GM21529 (cell line): ENCODE measurements around the gene ABTB2.

Source experiments
- ATAC-seq: cut with Tn5 transposase; IDR thresholded peaks from one replicate; pipeline ENCODE4 v1.9.1; 2021; ENCODE audit not compliant: unreplicated experiment

ABTB2 gene

GRCh38 chr11:34243600-34244464 lies 114.0 kb downstream of the ABTB2 start:
- ATAC-seq = peak; percentile 81

GRCh38 chr11:34242037-34242625 lies 115.7 kb downstream of the ABTB2 start:
- no peak for ATAC-seq

- no peak for ATAC-seq
Measured at GRCh38 chr11:34240150-34240494, 117.7 kb downstream of the ABTB2 start.

- ATAC-seq = no peak
Measured at GRCh38 chr11:34239465-34240149, 118.2 kb downstream of the ABTB2 start.

- no peak for ATAC-seq
Measured at GRCh38 chr11:34238966-34239365, 118.8 kb downstream of the ABTB2 start.

GRCh38 chr11:34238533-34238932 lies 119.3 kb downstream of the ABTB2 start:
- ATAC-seq = no peak

- ATAC-seq = no peak
Measured at GRCh38 chr11:34236572-34236971, 121.2 kb downstream of the ABTB2 start.

GRCh38 chr11:34235591-34236071 lies 122.2 kb downstream of the ABTB2 start:
- ATAC-seq = no peak

- peak; percentile 38 for ATAC-seq
Measured at GRCh38 chr11:34235189-34235588, 122.6 kb downstream of the ABTB2 start.

GRCh38 chr11:34234086-34234740 lies 123.6 kb downstream of the ABTB2 start:
- peak; percentile 85 for ATAC-seq

GRCh38 chr11:34233215-34233614 lies 124.6 kb downstream of the ABTB2 start:
- ATAC-seq = no peak

GRCh38 chr11:34232807-34233206 lies 125.0 kb downstream of the ABTB2 start:
- no peak for ATAC-seq

GRCh38 chr11:34226210-34226609 lies 131.6 kb downstream of the ABTB2 start:
- ATAC-seq = no peak

GRCh38 chr11:34225091-34225490 lies 132.7 kb downstream of the ABTB2 start:
- no peak for ATAC-seq

GRCh38 chr11:34224434-34224966 lies 133.3 kb downstream of the ABTB2 start:
- ATAC-seq = no peak

GRCh38 chr11:34223907-34224306 lies 133.9 kb downstream of the ABTB2 start:
- no peak for ATAC-seq

- no peak for ATAC-seq
Measured at GRCh38 chr11:34223021-34223813, 134.6 kb downstream of the ABTB2 start.

GRCh38 chr11:34222030-34222429 lies 135.8 kb downstream of the ABTB2 start:
- ATAC-seq = no peak

GRCh38 chr11:34219941-34220370 lies 137.9 kb downstream of the ABTB2 start:
- no peak for ATAC-seq

GRCh38 chr11:34219279-34219678 lies 138.5 kb downstream of the ABTB2 start:
- no peak for ATAC-seq
